Activated T-cell treated with anti-CD3 and anti-CD28 coated beads for 1 hour (primary cell): ENCODE data around the gene BSPH1.
"Not testable (repeated sequence)": the region's sequence is repeated elsewhere in the genome, so short reads cannot be mapped to it uniquely, and the experiment has no call there.

Experiments used
- DNase-seq: peaks from one replicate; pipeline ENCODE4 v3.0.0-alpha.2; 2020; ENCODE audit warnings: low read depth

Gene BSPH1

GRCh38 chr19:47920107-47920506 is 71.9 kb downstream of the BSPH1 start:
- DNase-seq = not testable (repeated sequence)
